ENCODE data around the gene IL20RB. TPM values are rescaled to one million over a fixed set of nuclear protein-coding genes. Genes with fewer than 3 reads are reported as not detected.
"Not testable (repeated sequence)": the region's sequence is repeated elsewhere in the genome, so short reads cannot be mapped to it uniquely, and the experiment has no call there.

Gene IL20RB
- total RNA-seq, 2 experiments from 2014 or later: 1.3 to 1.9 TPM

- no peaks in the 10 kb centered on the region for H3K36me3 Mint-ChIP-seq
Observed at GRCh38 chr3:137011153-137011552, 53.4 kb downstream of the IL20RB start.

DNA sequence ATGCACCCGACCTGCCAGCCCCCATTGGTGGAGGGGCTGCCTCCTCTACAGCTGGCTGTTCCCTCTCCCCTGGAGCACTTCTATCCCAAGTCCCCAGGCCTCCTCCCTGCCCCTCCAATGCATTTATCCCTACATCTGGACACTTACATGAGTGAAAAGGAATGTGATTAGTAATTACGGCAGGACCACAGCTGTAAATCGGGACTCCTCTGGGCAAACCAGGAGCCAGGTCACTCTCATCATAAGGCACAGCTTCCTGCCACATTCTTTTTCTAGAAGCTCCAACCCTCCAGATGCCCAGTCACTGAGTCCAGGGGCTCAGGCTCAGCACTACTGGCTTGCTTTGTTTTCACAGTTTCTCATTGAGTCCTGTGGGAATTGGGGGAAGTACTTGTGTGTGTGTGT lies 54.3 kb downstream of the IL20RB start:
- POLR2A ChIA-PET: interaction anchor here (1.0 kb wide), 1 partner anchor 260 kb away, joined by 3 read pairs; no protein-coding TSS in a partner anchor
- ATAC-seq (ENCODE audit: low read depth): no peak
- Mint-ChIP-seq H3K27me3 (no peaks in the 10 kb centered on the region), H3K36me3 (no peaks in the 10 kb centered on the region), H3K27ac (no peak overlapping the region), H3K4me1 (peaks cover 7% of the 10 kb centered on the region), H3K4me3 (no peak overlapping the region), H3K9me3 (no peaks in the 10 kb centered on the region)
- DNase-seq: no peak

More at GRCh38 chr3:137011153-137011552, 53.4 kb downstream of the IL20RB start:
- H3K27me3 Mint-ChIP-seq: no peaks in the 10 kb centered on the region
- H3K4me1 Mint-ChIP-seq: peaks cover 7% of the 10 kb centered on the region
- POLR2A ChIA-PET: interaction anchor here (1.0 kb wide), 1 partner anchor 259 kb away, joined by 3 read pairs; no protein-coding TSS in a partner anchor
- no peak for ATAC-seq (ENCODE audit: low read depth)
- H3K4me3 Mint-ChIP-seq: no peak overlapping the region
- H3K9me3 Mint-ChIP-seq: no peaks in the 10 kb centered on the region
- no peak overlapping the region for H3K27ac Mint-ChIP-seq
- DNase-seq: no peak

- H3K4me1 Mint-ChIP-seq: peaks cover 7% of the 10 kb centered on the region
- DNase-seq (peak; percentile 83), ATAC-seq (ENCODE audit: low read depth) (peak; percentile 85)
- H3K4me3 Mint-ChIP-seq: peak overlapping the region; percentile 77
- no peak overlapping the region for H3K27ac Mint-ChIP-seq
- H3K27me3 Mint-ChIP-seq: no peaks in the 10 kb centered on the region
- no peaks in the 10 kb centered on the region for H3K36me3 Mint-ChIP-seq
- POLR2A ChIA-PET: interaction anchor here (0.6 to 2.9 kb wide), 4 partner anchors 152 to 275 kb away, joined by 5 to 32 read pairs (median 6); partner anchors contain the start of genes NCK1 and STAG1
- H3K9me3 Mint-ChIP-seq: no peaks in the 10 kb centered on the region
Observed at GRCh38 chr3:137013951-137014688, 56.3 kb downstream of the IL20RB start.

- H3K4me3 Mint-ChIP-seq; H3K9me3 Mint-ChIP-seq; H3K4me1 Mint-ChIP-seq; H3K36me3 Mint-ChIP-seq; DNase-seq; ATAC-seq (ENCODE audit: low read depth); POLR2A ChIA-PET; H3K27ac Mint-ChIP-seq: not testable (repeated sequence)
- peaks cover 15% of the 10 kb centered on the region for H3K27me3 Mint-ChIP-seq
Observed at GRCh38 chr3:137017316-137017715, 59.5 kb downstream of the IL20RB start.

DNA sequence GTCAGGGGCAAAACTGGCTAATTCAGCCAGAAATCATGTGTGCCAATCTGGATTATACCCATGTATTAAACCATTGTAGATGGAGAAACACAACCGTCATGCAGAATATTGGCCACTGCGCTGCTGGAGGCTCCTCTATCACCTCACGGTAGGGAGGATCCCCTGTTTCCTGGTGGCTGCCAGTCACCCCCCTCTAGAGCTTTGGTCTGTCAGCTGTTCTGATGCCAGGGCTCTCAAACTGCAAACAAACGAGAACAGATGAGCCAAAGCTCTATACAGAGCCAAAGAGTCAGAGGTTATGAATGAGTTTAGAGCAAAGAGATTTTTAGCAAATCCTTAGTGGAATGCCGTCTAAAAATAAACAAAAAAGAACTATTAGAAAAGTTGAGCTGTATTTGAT lies 62.5 kb downstream of the IL20RB start:
- Mint-ChIP-seq H3K9me3 (no peaks in the 10 kb centered on the region), H3K4me1 (no peaks in the 10 kb centered on the region), H3K4me3 (no peak overlapping the region), H3K36me3 (no peaks in the 10 kb centered on the region), H3K27me3 (peaks cover 16% of the 10 kb centered on the region), H3K27ac (no peak overlapping the region)
- DNase-seq (no peak), ATAC-seq (ENCODE audit: low read depth) (no peak)
- POLR2A ChIA-PET: no interaction called here

DNA sequence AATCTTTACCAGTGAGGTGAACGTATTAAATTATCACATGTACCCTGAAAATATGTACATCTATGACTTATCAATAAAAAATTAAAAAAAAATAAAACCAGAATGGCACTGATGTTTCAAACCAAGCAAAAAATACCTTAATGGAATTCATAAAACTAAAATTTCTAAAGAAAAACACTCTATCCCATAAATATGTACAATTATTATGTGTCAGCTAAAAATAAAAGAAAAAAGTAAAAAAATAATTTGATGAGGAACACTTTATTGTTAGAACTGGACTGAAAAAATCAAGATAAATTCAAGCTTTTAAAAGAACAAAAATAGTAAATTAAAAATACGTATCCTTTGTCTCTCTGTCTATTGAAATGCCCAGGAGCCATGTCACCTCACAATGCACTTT lies 63.1 kb downstream of the IL20RB start:
- no peaks in the 10 kb centered on the region for H3K36me3 Mint-ChIP-seq
- ATAC-seq (ENCODE audit: low read depth): no peak
- no peaks in the 10 kb centered on the region for H3K4me1 Mint-ChIP-seq
- H3K9me3 Mint-ChIP-seq: no peaks in the 10 kb centered on the region
- no peak for DNase-seq
- POLR2A ChIA-PET: no interaction called here
- peaks cover 19% of the 10 kb centered on the region for H3K27me3 Mint-ChIP-seq
- H3K4me3 Mint-ChIP-seq: no peak overlapping the region
- no peak overlapping the region for H3K27ac Mint-ChIP-seq

- H3K9me3 Mint-ChIP-seq: no peaks in the 10 kb centered on the region
- POLR2A ChIA-PET: no interaction called here
- no peaks in the 10 kb centered on the region for H3K4me1 Mint-ChIP-seq
- H3K4me3 Mint-ChIP-seq: no peak overlapping the region
- no peak overlapping the region for H3K27ac Mint-ChIP-seq
- H3K36me3 Mint-ChIP-seq: no peaks in the 10 kb centered on the region
- ATAC-seq (ENCODE audit: low read depth) (no peak), DNase-seq (no peak)
- peaks cover 19% of the 10 kb centered on the region for H3K27me3 Mint-ChIP-seq
Observed at GRCh38 chr3:137024348-137024747, 66.6 kb downstream of the IL20RB start.

GRCh38 chr3:137026701-137027100 lies 68.9 kb downstream of the IL20RB start:
- DNase-seq (no peak), ATAC-seq (ENCODE audit: low read depth) (no peak)
- Mint-ChIP-seq H3K27me3 (peaks cover 9% of the 10 kb centered on the region), H3K9me3 (no peaks in the 10 kb centered on the region), H3K36me3 (no peaks in the 10 kb centered on the region), H3K4me1 (no peaks in the 10 kb centered on the region), H3K27ac (no peak overlapping the region), H3K4me3 (no peak overlapping the region)
- POLR2A ChIA-PET: no interaction called here

GRCh38 chr3:137032465-137033120 lies 74.8 kb downstream of the IL20RB start:
- no peaks in the 10 kb centered on the region for H3K36me3 Mint-ChIP-seq
- H3K9me3 Mint-ChIP-seq: no peaks in the 10 kb centered on the region
- peak; percentile 68 for ATAC-seq (ENCODE audit: low read depth)
- peak overlapping the region; percentile 76 for H3K4me3 Mint-ChIP-seq
- POLR2A ChIA-PET: no interaction called here
- no peak overlapping the region for H3K27ac Mint-ChIP-seq
- peaks cover 10% of the 10 kb centered on the region for H3K4me1 Mint-ChIP-seq
- DNase-seq: peak; percentile 84
- H3K27me3 Mint-ChIP-seq: peaks cover 12% of the 10 kb centered on the region

GRCh38 chr3:137035631-137036030 lies 77.8 kb downstream of the IL20RB start:
- DNase-seq (no peak), ATAC-seq (ENCODE audit: low read depth) (no peak)
- POLR2A ChIA-PET: no interaction called here
- peaks cover 13% of the 10 kb centered on the region for H3K27me3 Mint-ChIP-seq
- H3K36me3 Mint-ChIP-seq: no peaks in the 10 kb centered on the region
- no peak overlapping the region for H3K27ac Mint-ChIP-seq
- peaks cover 10% of the 10 kb centered on the region for H3K4me1 Mint-ChIP-seq
- no peaks in the 10 kb centered on the region for H3K9me3 Mint-ChIP-seq
- H3K4me3 Mint-ChIP-seq: no peak overlapping the region

GRCh38 chr3:137039570-137039969 lies 81.8 kb downstream of the IL20RB start:
- Mint-ChIP-seq H3K36me3 (no peaks in the 10 kb centered on the region), H3K9me3 (no peaks in the 10 kb centered on the region), H3K4me3 (no peak overlapping the region), H3K4me1 (no peaks in the 10 kb centered on the region), H3K27ac (no peak overlapping the region), H3K27me3 (peaks cover 2% of the 10 kb centered on the region)
- no peak for ATAC-seq (ENCODE audit: low read depth)
- POLR2A ChIA-PET: no interaction called here
- no peak for DNase-seq

DNA sequence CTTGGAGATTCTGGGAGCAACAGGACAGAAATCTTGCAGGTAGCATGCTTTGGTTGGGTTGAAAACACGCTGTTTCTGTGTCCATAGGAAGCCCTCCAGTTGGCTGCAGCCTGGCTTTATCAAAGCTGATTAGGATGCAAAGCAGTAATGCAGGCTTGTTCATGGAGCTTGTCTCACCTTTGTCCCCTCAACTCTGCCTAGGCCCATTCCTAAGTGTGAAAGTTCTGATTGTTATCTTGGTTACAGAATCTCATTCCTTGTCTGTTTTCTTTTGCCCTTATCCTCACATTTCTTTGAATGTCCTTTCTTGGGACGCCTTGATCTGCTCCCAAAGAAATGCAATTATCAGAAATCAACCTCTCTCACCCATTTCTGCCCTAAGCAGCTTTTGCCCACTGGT lies 83.5 kb downstream of the IL20RB start:
- Mint-ChIP-seq H3K4me3 (no peak overlapping the region), H3K4me1 (no peaks in the 10 kb centered on the region), H3K36me3 (no peaks in the 10 kb centered on the region), H3K9me3 (no peaks in the 10 kb centered on the region), H3K27me3 (peaks cover 2% of the 10 kb centered on the region), H3K27ac (no peak overlapping the region)
- ATAC-seq (ENCODE audit: low read depth): no peak
- no peak for DNase-seq
- POLR2A ChIA-PET: no interaction called here

GRCh38 chr3:137041686-137042085 lies 83.9 kb downstream of the IL20RB start:
- Mint-ChIP-seq H3K4me3 (no peak overlapping the region), H3K27ac (no peak overlapping the region), H3K9me3 (no peaks in the 10 kb centered on the region), H3K4me1 (no peaks in the 10 kb centered on the region), H3K36me3 (no peaks in the 10 kb centered on the region), H3K27me3 (peaks cover 2% of the 10 kb centered on the region)
- POLR2A ChIA-PET: no interaction called here
- DNase-seq (no peak), ATAC-seq (ENCODE audit: low read depth) (no peak)

DNA sequence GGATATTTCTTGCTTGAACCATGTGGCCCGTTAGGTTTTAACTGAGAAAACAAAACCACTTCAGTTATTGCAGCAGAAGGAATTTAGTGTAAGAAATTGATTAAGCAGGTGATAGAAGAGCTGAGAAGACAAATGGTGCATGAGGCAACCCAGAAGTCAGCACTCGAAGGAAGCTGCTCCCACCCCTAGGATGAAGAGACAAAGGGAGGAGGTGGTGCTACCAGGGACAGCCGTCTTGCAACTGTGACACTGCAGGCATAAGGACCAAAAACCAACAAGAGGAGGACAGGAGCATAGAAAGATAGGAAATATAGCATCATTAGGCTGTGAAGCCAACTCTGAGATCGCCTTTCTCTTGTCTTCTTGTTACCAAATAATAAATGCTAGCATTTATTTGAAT lies 89.0 kb downstream of the IL20RB start:
- no peak overlapping the region for H3K4me3 Mint-ChIP-seq
- no peaks in the 10 kb centered on the region for H3K4me1 Mint-ChIP-seq
- no peak for ATAC-seq (ENCODE audit: low read depth)
- H3K27me3 Mint-ChIP-seq: peaks cover 2% of the 10 kb centered on the region
- no peaks in the 10 kb centered on the region for H3K9me3 Mint-ChIP-seq
- no peaks in the 10 kb centered on the region for H3K36me3 Mint-ChIP-seq
- DNase-seq: no peak
- POLR2A ChIA-PET: no interaction called here
- H3K27ac Mint-ChIP-seq: no peak overlapping the region

All from activated naive CD8-positive, alpha-beta T cell treated with anti-CD3 and anti-CD28 coated beads, Interleukin-2, amount 10 ng/mL, durations not matched to agents 7 days and 5 days (primary cell).